HEK293 (cell line): ENCODE measurements around the gene RABEPK.

Experiments
- CTCF ChIA-PET: fragments of 350-600 bp; formaldehyde crosslinking; extraction: SDS; loops from one replicate; lab custom pipeline; 2021; ENCODE audit warnings: antibody characterized with exemption; lab: Yijun Ruan, JAX
- POLR2A ChIA-PET: fragments of 300-600 bp; formaldehyde crosslinking; extraction: SDS; loops from one replicate; lab custom pipeline; 2020; ENCODE audit warnings: antibody characterized with exemption, inconsistent platforms; lab: Yijun Ruan, JAX
- H3K27ac ChIP-seq: fragments of 200-500 bp; sonication (Bioruptor generic); 2 replicates; pipeline ENCODE4 v1.5.1; 2014; ENCODE audit warnings: low read depth, low read length, control low read depth, inconsistent platforms; ENCODE audit errors: extremely low read depth
- H3K36me3 ChIP-seq, 2 experiments: fragments of 200-500 bp in 1 of 2; sonication (Bioruptor generic) in 1 of 2; 1 replicate in 1 of 2; 2 replicates in 1 of 2; pipeline ENCODE4 v1.5.1; 2014 to 2017; ENCODE audit warnings: inconsistent platforms in 2 of 2, low read length in 2 of 2; ENCODE audit not compliant: control insufficient read depth in 2 of 2, insufficient read depth in 1 of 2
- H3K4me1 ChIP-seq: fragments of 200-500 bp; sonication (Bioruptor generic); 2 replicates; pipeline ENCODE4 v1.5.1; 2014; ENCODE audit warnings: mild to moderate bottlenecking, low read length, inconsistent platforms; ENCODE audit not compliant: control insufficient read depth, insufficient read depth
- H3K4me3 ChIP-seq: 2 replicates; pipeline ENCODE4 v1.5.1; 2011; ENCODE audit warnings: low read depth, mild to moderate bottlenecking, control low read depth, low read length, moderate library complexity
- H3K9me3 ChIP-seq: fragments of 200-500 bp; sonication (Bioruptor generic); 2 replicates; pipeline ENCODE4 v1.5.1; 2014; ENCODE audit warnings: low read depth, low read length, inconsistent platforms; ENCODE audit not compliant: control insufficient read depth, insufficient read depth
- GLI2 ChIP-seq: fragments of 450-650 bp; formaldehyde crosslinking; IDR thresholded peaks from 2 replicates; pipeline ENCODE4; 2017; ENCODE audit warnings: missing biosample characterization, missing genetic modification characterization, low read depth, borderline replicate concordance
- KLF1 ChIP-seq: fragments of 450-650 bp; formaldehyde crosslinking; IDR thresholded peaks from 2 replicates; pipeline ENCODE4 v1.5.1; 2016; ENCODE audit warnings: missing biosample characterization, missing genetic modification characterization
- KLF7 ChIP-seq: fragments of 450-650 bp; formaldehyde crosslinking; IDR thresholded peaks from 2 replicates; pipeline ENCODE4 v1.5.1; 2016; ENCODE audit warnings: missing biosample characterization, missing genetic modification characterization, borderline replicate concordance
- PATZ1 ChIP-seq: fragments of 450-650 bp; formaldehyde crosslinking; IDR thresholded peaks from 2 replicates; pipeline ENCODE4 v1.5.1; 2016; ENCODE audit warnings: missing biosample characterization, missing genetic modification characterization
- SP3 ChIP-seq: fragments of 450-650 bp; formaldehyde crosslinking; IDR thresholded peaks from 2 replicates; pipeline ENCODE4 v1.5.1; 2016; ENCODE audit warnings: missing biosample characterization, missing genetic modification characterization
- TRIM28 ChIP-seq: IDR thresholded peaks from 2 replicates; pipeline ENCODE4 v1.6.1; 2011; ENCODE audit warnings: low read length, control low read depth, borderline replicate concordance
- ZBTB44 ChIP-seq: fragments of 450-650 bp; IDR thresholded peaks from 2 replicates; pipeline ENCODE4 v1.5.1; 2018; ENCODE audit warnings: missing biosample characterization, mild to moderate bottlenecking, missing genetic modification characterization
- ZBTB6 ChIP-seq: fragments of 450-650 bp; formaldehyde crosslinking; IDR thresholded peaks from 2 replicates; pipeline ENCODE4 v1.5.1; 2017; ENCODE audit warnings: missing biosample characterization, missing genetic modification characterization
- ZFHX2 ChIP-seq: fragments of 450-650 bp; formaldehyde crosslinking; conservative IDR thresholded peaks from 2 replicates; pipeline ENCODE4 v1.5.1; 2016; ENCODE audit warnings: missing biosample characterization, missing genetic modification characterization
- ZNF133 ChIP-seq: fragments of 450-650 bp; formaldehyde crosslinking; IDR thresholded peaks from 2 replicates; pipeline ENCODE4 v1.5.1; 2016; ENCODE audit warnings: missing biosample characterization, missing genetic modification characterization
- ZNF155 ChIP-seq: fragments of 450-650 bp; formaldehyde crosslinking; IDR thresholded peaks from 2 replicates; pipeline ENCODE4 v1.5.1; 2016; ENCODE audit warnings: missing biosample characterization, missing genetic modification characterization
- ZNF239 ChIP-seq: fragments of 450-650 bp; formaldehyde crosslinking; IDR thresholded peaks from 2 replicates; pipeline ENCODE4 v1.5.1; 2016; ENCODE audit warnings: missing biosample characterization, missing genetic modification characterization
- ZNF280C ChIP-seq: fragments of 450-650 bp; formaldehyde crosslinking; IDR thresholded peaks from 2 replicates; pipeline ENCODE4 v1.5.1; 2016; ENCODE audit warnings: missing biosample characterization, missing genetic modification characterization
- ZNF324 ChIP-seq: fragments of 450-650 bp; formaldehyde crosslinking; IDR thresholded peaks from 2 replicates; pipeline ENCODE4 v1.5.1; 2016; ENCODE audit warnings: missing biosample characterization, missing genetic modification characterization
- ZNF354C ChIP-seq: fragments of 450-650 bp; formaldehyde crosslinking; IDR thresholded peaks from 2 replicates; pipeline ENCODE4 v1.5.1; 2016; ENCODE audit warnings: missing biosample characterization, missing genetic modification characterization, low read depth, borderline replicate concordance
- ZNF426 ChIP-seq: fragments of 450-650 bp; formaldehyde crosslinking; IDR thresholded peaks from 2 replicates; pipeline ENCODE4 v1.5.1; 2017; ENCODE audit warnings: missing biosample characterization, missing genetic modification characterization, mild to moderate bottlenecking, inconsistent platforms, moderate library complexity
- ZNF639 ChIP-seq: fragments of 450-650 bp; formaldehyde crosslinking; IDR thresholded peaks from 2 replicates; pipeline ENCODE4 v1.5.1; 2016; ENCODE audit warnings: missing biosample characterization, missing genetic modification characterization
- ZNF654 ChIP-seq: fragments of 450-650 bp; formaldehyde crosslinking; IDR thresholded peaks from 2 replicates; pipeline ENCODE4 v1.5.1; 2016; ENCODE audit warnings: low read depth, missing biosample characterization, missing genetic modification characterization
- ZNF776 ChIP-seq: fragments of 450-650 bp; formaldehyde crosslinking; IDR thresholded peaks from 2 replicates; pipeline ENCODE4 v1.5.0; 2017; ENCODE audit warnings: missing biosample characterization, missing genetic modification characterization, borderline replicate concordance
- ZNF830 ChIP-seq: fragments of 450-650 bp; IDR thresholded peaks from 2 replicates; pipeline ENCODE4 v1.5.0; 2018; ENCODE audit warnings: missing biosample characterization, missing genetic modification characterization, low read depth, mild to moderate bottlenecking, moderate library complexity
- ZNF843 ChIP-seq: fragments of 450-650 bp; formaldehyde crosslinking; IDR thresholded peaks from 2 replicates; pipeline ENCODE4 v1.5.1; 2016; ENCODE audit warnings: missing biosample characterization, missing genetic modification characterization

Gene RABEPK

GRCh38 chr9:125271081-125271480 lies 70.7 kb downstream of the RABEPK start:
- ChIA-PET CTCF (no interaction called here), POLR2A (no interaction called here)
- no peak overlapping the region for H3K27ac ChIP-seq
- H3K36me3 ChIP-seq: peaks cover 0 to 11% of the 10 kb centered on the region in 2 experiments; a peak in 2 of 3 replicates
- no peaks in the 10 kb centered on the region for H3K9me3 ChIP-seq
- H3K4me3 ChIP-seq: no peak overlapping the region
- TF ChIP-seq PATZ1 (tag by site-specific recombination): no peak
- no peak for TF ChIP-seq TRIM28
- TF ChIP-seq, all 188 proteins: peak for 0
- H3K4me1 ChIP-seq: peaks cover 8% of the 10 kb centered on the region

- Histone ChIP-seq H3K36me3 (peaks cover 0 to 2% of the 10 kb centered on the region in 2 experiments; a peak in 2 of 3 replicates), H3K9me3 (no peaks in the 10 kb centered on the region)
- no peak for TF ChIP-seq ZNF654
- TF ChIP-seq ZNF280C (tag by site-specific recombination): no peak
- TF ChIP-seq ZNF426: no peak
- no peak for TF ChIP-seq ZNF776
- no peak for TF ChIP-seq ZFHX2 (tag by site-specific recombination)
- TF ChIP-seq, all 188 proteins: peak for 0
- Histone ChIP-seq H3K4me1 (peaks cover 8% of the 10 kb centered on the region), H3K27ac (no peak overlapping the region), H3K4me3 (no peak overlapping the region)
- ChIA-PET CTCF (interaction anchor here (0.6 kb wide), 1 partner anchor 909 kb away, joined by 5 read pairs; no protein-coding TSS in a partner anchor), POLR2A (interaction anchor here (1.2 kb wide), 1 partner anchor 31 kb away, joined by 4 read pairs; the partner anchor contains the start of gene HSPA5)
Measured at GRCh38 chr9:125272697-125273096, 72.4 kb downstream of the RABEPK start.

- H3K9me3 ChIP-seq: no peaks in the 10 kb centered on the region
- no peak for TF ChIP-seq ZNF155 (tag by site-specific recombination)
- no peak for TF ChIP-seq ZNF843 (tag by site-specific recombination)
- no peak for TF ChIP-seq SP3
- TF ChIP-seq ZBTB44 (tag by site-specific recombination): no peak
- no peak for TF ChIP-seq ZNF324
- TF ChIP-seq ZNF133: no peak
- TF ChIP-seq KLF7 (tag by site-specific recombination): no peak
- no peak for TF ChIP-seq ZBTB6
- no peak for TF ChIP-seq ZNF639 (tag by site-specific recombination)
- no peak for TF ChIP-seq ZNF830 (tag by site-specific recombination)
- no peak for TF ChIP-seq KLF1 (tag by site-specific recombination)
- TF ChIP-seq ZNF239 (tag by site-specific recombination): no peak
- TF ChIP-seq ZNF354C: no peak
- TF ChIP-seq GLI2: no peak
- peaks cover 3% of the 10 kb centered on the region in 2 experiments; a peak in 2 of 3 replicates for H3K36me3 ChIP-seq
- H3K4me1 ChIP-seq: peaks cover 8% of the 10 kb centered on the region
- no peak overlapping the region for H3K27ac ChIP-seq
- ChIA-PET POLR2A (no interaction called here), CTCF (interaction anchor here (0.5 to 1.2 kb wide), 3 partner anchors 29 to 1453 kb away, joined by 3 read pairs; no protein-coding TSS in a partner anchor)
- no peak overlapping the region for H3K4me3 ChIP-seq
Measured at GRCh38 chr9:125276771-125277170, 76.4 kb downstream of the RABEPK start.
